ENCODE data around the gene ARHGAP23. TPM values are rescaled to one million over a fixed set of nuclear protein-coding genes. Genes with fewer than 3 reads are reported as not detected.
"Not testable (repeated sequence)": the region's sequence is repeated elsewhere in the genome, so short reads cannot be mapped to it uniquely, and the experiment has no call there.

Gene ARHGAP23
- polyA plus RNA-seq, 1 donor (not counting 4 experiments of a cell fraction or from before 2014, with no cell fraction given), result 6.1 TPM

DNA sequence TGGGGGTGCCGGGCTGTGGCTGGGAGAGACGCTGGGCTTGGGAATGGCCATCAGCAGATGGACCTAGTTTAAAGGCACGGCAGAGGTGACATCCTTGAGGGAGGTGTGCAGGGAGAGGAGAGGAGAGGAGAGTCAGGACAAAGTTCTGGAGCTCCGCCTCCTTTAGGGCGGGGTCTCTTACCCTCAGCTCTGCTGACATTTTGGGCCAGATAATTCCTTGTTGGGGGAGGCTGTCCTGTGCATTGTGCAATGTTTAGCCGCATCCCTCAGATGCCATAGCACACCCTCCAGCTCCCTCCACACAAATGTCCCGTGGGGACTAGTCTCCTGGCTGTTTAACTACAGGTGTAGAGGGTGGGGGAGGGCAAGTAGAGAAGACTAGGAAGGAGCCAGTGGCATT, 48.3 kb downstream of the ARHGAP23 start:
- H3K9me3 ChIP-seq (ENCODE audit: control insufficient read depth, low read depth, low read length), result no peaks in the 10 kb centered on the region
- no peaks in the 10 kb centered on the region for H3K9me1 ChIP-seq (ENCODE audit: control insufficient read depth, extremely low read depth, insufficient read depth, low read length)
- no peaks in the 10 kb centered on the region for H3K27me3 ChIP-seq (ENCODE audit: control insufficient read depth, extremely low read depth, insufficient read depth, low read length)
- FAIRE-seq (no peak), DNase-seq (ENCODE audit: low read depth, low spot score) (no peak)
- H3K79me2 ChIP-seq (ENCODE audit: control insufficient read depth, insufficient read depth, low read length), result no peaks in the 10 kb centered on the region
- TF ChIP-seq EZH2 (IDR thresholded peaks at IDR 0.05; ENCODE audit: low read length), result no peak
- TF ChIP-seq, protein P1, sequence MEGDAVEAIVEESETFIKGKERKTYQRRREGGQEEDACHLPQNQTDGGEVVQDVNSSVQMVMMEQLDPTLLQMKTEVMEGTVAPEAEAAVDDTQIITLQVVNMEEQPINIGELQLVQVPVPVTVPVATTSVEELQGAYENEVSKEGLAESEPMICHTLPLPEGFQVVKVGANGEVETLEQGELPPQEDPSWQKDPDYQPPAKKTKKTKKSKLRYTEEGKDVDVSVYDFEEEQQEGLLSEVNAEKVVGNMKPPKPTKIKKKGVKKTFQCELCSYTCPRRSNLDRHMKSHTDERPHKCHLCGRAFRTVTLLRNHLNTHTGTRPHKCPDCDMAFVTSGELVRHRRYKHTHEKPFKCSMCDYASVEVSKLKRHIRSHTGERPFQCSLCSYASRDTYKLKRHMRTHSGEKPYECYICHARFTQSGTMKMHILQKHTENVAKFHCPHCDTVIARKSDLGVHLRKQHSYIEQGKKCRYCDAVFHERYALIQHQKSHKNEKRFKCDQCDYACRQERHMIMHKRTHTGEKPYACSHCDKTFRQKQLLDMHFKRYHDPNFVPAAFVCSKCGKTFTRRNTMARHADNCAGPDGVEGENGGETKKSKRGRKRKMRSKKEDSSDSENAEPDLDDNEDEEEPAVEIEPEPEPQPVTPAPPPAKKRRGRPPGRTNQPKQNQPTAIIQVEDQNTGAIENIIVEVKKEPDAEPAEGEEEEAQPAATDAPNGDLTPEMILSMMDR (optimal IDR thresholded peaks at IDR 0.05 in 1 of 3, IDR thresholded peaks at IDR 0.05 in 1 of 3, conservative IDR thresholded peaks at IDR 0.05 in 1 of 3; ENCODE audit: extremely low read depth in 1 of 3, insufficient read depth in 2 of 3, low read length in 3 of 3), result no peak
- H2AFZ ChIP-seq (ENCODE audit: control insufficient read depth, low read length), result no peak overlapping the region
- H3K4me3 ChIP-seq (ENCODE audit: control insufficient read depth in 2 of 3, extremely low read depth in 1 of 3, insufficient read depth in 2 of 3, low read depth in 1 of 3, low read length in 3 of 3), result no peak overlapping the region
- dilution Hi-C loops (cut with MboI; ENCODE audit: extremely low pct_ligation_motif_present, low sequenced_read_pairs), result no loop called here
- no peak overlapping the region for H3K9ac ChIP-seq (ENCODE audit: control insufficient read depth, extremely low read depth, insufficient read depth, low read length)
- no peaks in the 10 kb centered on the region for H4K20me1 ChIP-seq (ENCODE audit: control insufficient read depth, extremely low read depth, insufficient read depth, low read length)
- no peak overlapping the region for H3K4me2 ChIP-seq (ENCODE audit: control insufficient read depth, extremely low read depth, insufficient read depth, low read depth, low read length)
- peaks cover 8% of the 10 kb centered on the region for H3K4me1 ChIP-seq (ENCODE audit: control insufficient read depth, extremely low read depth, insufficient read depth, low read length)
- no peak overlapping the region for H3K27ac ChIP-seq (ENCODE audit: control insufficient read depth, insufficient read depth, low read length)
- peaks cover 8 to 17% of the 10 kb centered on the region in 2 experiments for H3K36me3 ChIP-seq (ENCODE audit: control insufficient read depth in 2 of 2, extremely low read depth in 1 of 2, insufficient read depth in 2 of 2, low read length in 2 of 2)

DNA sequence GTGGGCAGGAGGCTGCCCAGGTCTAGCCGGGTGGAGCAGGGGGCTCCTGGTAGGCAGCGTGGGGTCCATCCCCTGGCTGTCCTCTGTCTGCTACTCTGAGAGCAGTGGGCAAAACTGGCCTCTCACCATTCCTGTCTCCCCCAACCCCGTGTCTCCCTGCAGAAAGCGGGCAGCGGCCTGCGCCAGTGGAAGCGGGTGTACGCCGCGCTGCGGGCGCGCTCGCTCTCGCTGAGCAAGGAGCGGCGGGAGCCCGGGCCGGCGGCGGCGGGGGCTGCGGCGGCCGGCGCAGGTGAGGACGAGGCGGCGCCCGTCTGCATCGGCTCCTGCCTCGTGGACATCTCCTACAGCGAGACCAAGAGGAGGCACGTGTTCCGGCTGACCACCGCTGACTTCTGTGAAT, 49.2 kb downstream of the ARHGAP23 start:
- H4K20me1 ChIP-seq (ENCODE audit: control insufficient read depth, extremely low read depth, insufficient read depth, low read length); H3K9ac ChIP-seq (ENCODE audit: control insufficient read depth, extremely low read depth, insufficient read depth, low read length); FAIRE-seq; H3K27me3 ChIP-seq (ENCODE audit: control insufficient read depth, extremely low read depth, insufficient read depth, low read length); H3K9me3 ChIP-seq (ENCODE audit: control insufficient read depth, low read depth, low read length); H3K4me1 ChIP-seq (ENCODE audit: control insufficient read depth, extremely low read depth, insufficient read depth, low read length); H3K27ac ChIP-seq (ENCODE audit: control insufficient read depth, insufficient read depth, low read length); DNase-seq (ENCODE audit: low read depth, low spot score); H3K4me2 ChIP-seq (ENCODE audit: control insufficient read depth, extremely low read depth, insufficient read depth, low read depth, low read length); H3K79me2 ChIP-seq (ENCODE audit: control insufficient read depth, insufficient read depth, low read length); dilution Hi-C loops (cut with MboI; ENCODE audit: extremely low pct_ligation_motif_present, low sequenced_read_pairs); H3K4me3 ChIP-seq (ENCODE audit: control insufficient read depth in 2 of 3, extremely low read depth in 1 of 3, insufficient read depth in 2 of 3, low read depth in 1 of 3, low read length in 3 of 3); H3K9me1 ChIP-seq (ENCODE audit: control insufficient read depth, extremely low read depth, insufficient read depth, low read length); H2AFZ ChIP-seq (ENCODE audit: control insufficient read depth, low read length): not testable (repeated sequence)
- peaks cover 5 to 15% of the 10 kb centered on the region in 2 experiments for H3K36me3 ChIP-seq (ENCODE audit: control insufficient read depth in 2 of 2, extremely low read depth in 1 of 2, insufficient read depth in 2 of 2, low read length in 2 of 2)

DNA sequence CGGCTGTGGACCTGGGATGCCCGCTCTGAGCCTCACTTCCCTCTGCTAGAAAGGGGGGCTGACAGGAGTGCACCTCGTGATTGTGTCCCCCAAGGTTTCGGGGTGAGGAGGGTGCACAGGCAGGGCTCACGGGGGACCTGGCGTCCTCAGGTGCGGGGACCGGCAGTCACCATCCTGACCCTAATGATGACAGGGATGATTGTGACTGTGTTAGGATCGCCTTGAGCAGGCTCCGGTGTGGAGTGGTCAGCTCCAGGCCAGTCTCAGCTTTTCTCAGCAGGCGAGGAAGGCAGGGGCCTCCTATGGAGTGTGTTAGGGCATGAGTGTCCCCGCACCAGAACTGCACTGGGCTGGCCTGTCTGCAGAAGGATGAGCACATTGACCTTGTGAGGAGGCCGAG, 49.7 kb downstream of the ARHGAP23 start:
- H3K4me1 ChIP-seq (ENCODE audit: control insufficient read depth, extremely low read depth, insufficient read depth, low read length); H3K9ac ChIP-seq (ENCODE audit: control insufficient read depth, extremely low read depth, insufficient read depth, low read length); dilution Hi-C loops (cut with MboI; ENCODE audit: extremely low pct_ligation_motif_present, low sequenced_read_pairs); DNase-seq (ENCODE audit: low read depth, low spot score); FAIRE-seq; H3K4me2 ChIP-seq (ENCODE audit: control insufficient read depth, extremely low read depth, insufficient read depth, low read depth, low read length); H3K27me3 ChIP-seq (ENCODE audit: control insufficient read depth, extremely low read depth, insufficient read depth, low read length); H3K9me1 ChIP-seq (ENCODE audit: control insufficient read depth, extremely low read depth, insufficient read depth, low read length); H2AFZ ChIP-seq (ENCODE audit: control insufficient read depth, low read length); H3K79me2 ChIP-seq (ENCODE audit: control insufficient read depth, insufficient read depth, low read length); H3K4me3 ChIP-seq (ENCODE audit: control insufficient read depth in 2 of 3, extremely low read depth in 1 of 3, insufficient read depth in 2 of 3, low read depth in 1 of 3, low read length in 3 of 3); H3K27ac ChIP-seq (ENCODE audit: control insufficient read depth, insufficient read depth, low read length); H3K9me3 ChIP-seq (ENCODE audit: control insufficient read depth, low read depth, low read length); H4K20me1 ChIP-seq (ENCODE audit: control insufficient read depth, extremely low read depth, insufficient read depth, low read length): not testable (repeated sequence)
- H3K36me3 ChIP-seq (ENCODE audit: control insufficient read depth in 2 of 2, extremely low read depth in 1 of 2, insufficient read depth in 2 of 2, low read length in 2 of 2), result peaks cover 5 to 14% of the 10 kb centered on the region in 2 experiments

DNA sequence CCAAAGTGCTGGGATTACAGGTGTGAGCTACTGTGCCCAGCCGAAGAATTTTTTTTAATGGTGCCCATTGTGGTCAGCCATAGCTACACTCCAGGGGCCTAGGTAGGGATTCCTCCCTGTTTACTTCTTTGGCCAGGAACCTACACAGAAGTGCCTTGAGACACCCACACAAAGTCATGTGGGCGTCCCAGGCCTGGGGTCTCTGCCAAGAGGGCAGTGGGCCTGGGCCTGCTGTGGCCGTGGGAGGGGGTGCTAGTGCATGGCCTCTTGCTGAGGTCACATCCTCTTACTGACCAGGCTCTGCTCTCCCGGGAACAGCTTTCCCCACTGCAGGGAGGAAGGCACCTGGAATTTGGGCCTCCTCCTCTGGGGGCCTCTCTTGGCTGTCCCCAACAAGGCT, 50.4 kb downstream of the ARHGAP23 start:
- FAIRE-seq, result not testable (repeated sequence)

More for the DNA sequence above, 50.4 kb downstream of the ARHGAP23 start:
- DNase-seq (ENCODE audit: low read depth, low spot score); H3K9me3 ChIP-seq (ENCODE audit: control insufficient read depth, low read depth, low read length); H3K4me3 ChIP-seq (ENCODE audit: control insufficient read depth in 2 of 3, extremely low read depth in 1 of 3, insufficient read depth in 2 of 3, low read depth in 1 of 3, low read length in 3 of 3); H3K9me1 ChIP-seq (ENCODE audit: control insufficient read depth, extremely low read depth, insufficient read depth, low read length); dilution Hi-C loops (cut with MboI; ENCODE audit: extremely low pct_ligation_motif_present, low sequenced_read_pairs); H3K9ac ChIP-seq (ENCODE audit: control insufficient read depth, extremely low read depth, insufficient read depth, low read length); H3K27ac ChIP-seq (ENCODE audit: control insufficient read depth, insufficient read depth, low read length); H3K4me2 ChIP-seq (ENCODE audit: control insufficient read depth, extremely low read depth, insufficient read depth, low read depth, low read length); H3K27me3 ChIP-seq (ENCODE audit: control insufficient read depth, extremely low read depth, insufficient read depth, low read length); H2AFZ ChIP-seq (ENCODE audit: control insufficient read depth, low read length); H4K20me1 ChIP-seq (ENCODE audit: control insufficient read depth, extremely low read depth, insufficient read depth, low read length); H3K4me1 ChIP-seq (ENCODE audit: control insufficient read depth, extremely low read depth, insufficient read depth, low read length); H3K79me2 ChIP-seq (ENCODE audit: control insufficient read depth, insufficient read depth, low read length): not testable (repeated sequence)
- H3K36me3 ChIP-seq (ENCODE audit: control insufficient read depth in 2 of 2, extremely low read depth in 1 of 2, insufficient read depth in 2 of 2, low read length in 2 of 2), result peaks cover 3 to 11% of the 10 kb centered on the region in 2 experiments

All from keratinocyte (primary cell).